Rectal smooth muscle tissue (tissue), 1 donor: Measurements from ENCODE around the gene RNF121.
"Not testable (repeated sequence)": the region's sequence is repeated elsewhere in the genome, so short reads cannot be mapped to it uniquely, and the experiment has no call there.

Experiments
- H3K27ac ChIP-seq: one replicate; pipeline ENCODE4 v1.7.0; 2013; ENCODE audit warnings: low read depth, low read length, inconsistent platforms
- H3K27me3 ChIP-seq: one replicate; pipeline ENCODE4 v1.7.0; 2013; ENCODE audit warnings: low read length; ENCODE audit not compliant: control insufficient read depth, insufficient read depth
- H3K36me3 ChIP-seq: one replicate; pipeline ENCODE4 v1.7.0; 2013; ENCODE audit warnings: low read length; ENCODE audit not compliant: control insufficient read depth, insufficient read depth
- H3K4me1 ChIP-seq: one replicate; pipeline ENCODE4 v1.7.0; 2013; ENCODE audit warnings: low read length; ENCODE audit not compliant: control insufficient read depth, insufficient read depth
- H3K4me3 ChIP-seq: one replicate; pipeline ENCODE4 v1.7.0; 2013; ENCODE audit warnings: low read length
- H3K9ac ChIP-seq: one replicate; pipeline ENCODE4 v1.7.0; 2013; ENCODE audit warnings: low read length

Gene RNF121

GRCh38 chr11:71928737-71929443 lies at the start of gene RNF121:
Gene RNF121, plus strand, starts transcription at chr11:71929046. Its CDS starts 16 bp downstream, at chr11:71929062.
- H3K9ac ChIP-seq = peak within 1 kb of the TSS; percentile 78
- peak within 1 kb of the TSS; percentile 100 for H3K4me3 ChIP-seq
- peaks cover 13% of the 10 kb centered on the region for H3K4me1 ChIP-seq
- no peaks in the 10 kb centered on the region for H3K27me3 ChIP-seq
- H3K27ac ChIP-seq = peak within 1 kb of the TSS; percentile 94
- no peaks in the 10 kb centered on the region for H3K36me3 ChIP-seq

- H3K4me3 ChIP-seq, H3K36me3 ChIP-seq, H3K27me3 ChIP-seq, H3K9ac ChIP-seq, H3K4me1 ChIP-seq, H3K27ac ChIP-seq: not testable (repeated sequence)
Observed at GRCh38 chr11:71885806-71886205, 43.0 kb upstream of the RNF121 start.

GRCh38 chr11:71888335-71889010 lies 40.4 kb upstream of the RNF121 start:
- not testable (repeated sequence) for H3K36me3 ChIP-seq, H3K4me3 ChIP-seq, H3K27me3 ChIP-seq, H3K9ac ChIP-seq, H3K27ac ChIP-seq, H3K4me1 ChIP-seq

GRCh38 chr11:71889181-71889872 lies 39.5 kb upstream of the RNF121 start:
- H3K27ac ChIP-seq, H3K27me3 ChIP-seq, H3K4me3 ChIP-seq: not testable (repeated sequence)

GRCh38 chr11:71895961-71896360 lies 32.9 kb upstream of the RNF121 start:
- H3K27ac ChIP-seq = no peak overlapping the region
- H3K4me1 ChIP-seq = no peaks in the 10 kb centered on the region
- H3K4me3 ChIP-seq = no peak overlapping the region

More at GRCh38 chr11:71889181-71889872, 39.5 kb upstream of the RNF121 start:
- H3K9ac ChIP-seq, H3K4me1 ChIP-seq, H3K36me3 ChIP-seq: not testable (repeated sequence)

GRCh38 chr11:71901137-71901536 lies 27.7 kb upstream of the RNF121 start:
- H3K36me3 ChIP-seq, H3K4me1 ChIP-seq, H3K9ac ChIP-seq, H3K27me3 ChIP-seq, H3K4me3 ChIP-seq, H3K27ac ChIP-seq: not testable (repeated sequence)

More at GRCh38 chr11:71895961-71896360, 32.9 kb upstream of the RNF121 start:
- Histone ChIP-seq H3K9ac (no peak overlapping the region), H3K27me3 (no peaks in the 10 kb centered on the region), H3K36me3 (no peaks in the 10 kb centered on the region)

GRCh38 chr11:71908218-71908617 lies 20.6 kb upstream of the RNF121 start:
- no peaks in the 10 kb centered on the region for H3K4me1 ChIP-seq
- H3K9ac ChIP-seq = no peak overlapping the region
- H3K36me3 ChIP-seq = no peaks in the 10 kb centered on the region
- no peak overlapping the region for H3K4me3 ChIP-seq
- no peaks in the 10 kb centered on the region for H3K27me3 ChIP-seq
- no peak overlapping the region for H3K27ac ChIP-seq

- not testable (repeated sequence) for H3K4me3 ChIP-seq, H3K4me1 ChIP-seq, H3K9ac ChIP-seq, H3K36me3 ChIP-seq, H3K27me3 ChIP-seq, H3K27ac ChIP-seq
Observed at GRCh38 chr11:71910775-71911174, 18.1 kb upstream of the RNF121 start.

- not testable (repeated sequence) for H3K36me3 ChIP-seq
Observed at GRCh38 chr11:71911321-71911985, 17.4 kb upstream of the RNF121 start.

GRCh38 chr11:71911986-71912340 lies 16.9 kb upstream of the RNF121 start:
- not testable (repeated sequence) for H3K27me3 ChIP-seq, H3K4me1 ChIP-seq, H3K4me3 ChIP-seq, H3K36me3 ChIP-seq, H3K27ac ChIP-seq, H3K9ac ChIP-seq

More at GRCh38 chr11:71911321-71911985, 17.4 kb upstream of the RNF121 start:
- not testable (repeated sequence) for H3K27ac ChIP-seq, H3K4me3 ChIP-seq, H3K4me1 ChIP-seq, H3K27me3 ChIP-seq, H3K9ac ChIP-seq

GRCh38 chr11:71913756-71914526 lies 14.9 kb upstream of the RNF121 start:
- H3K36me3 ChIP-seq = peaks cover 4% of the 10 kb centered on the region
- H3K27ac ChIP-seq = no peak overlapping the region
- no peaks in the 10 kb centered on the region for H3K27me3 ChIP-seq
- no peaks in the 10 kb centered on the region for H3K4me1 ChIP-seq
- H3K4me3 ChIP-seq = no peak overlapping the region
- H3K9ac ChIP-seq = no peak overlapping the region
